ENCODE data around the gene ZNF217.
"Not testable (repeated sequence)": the region's sequence is repeated elsewhere in the genome, so short reads cannot be mapped to it uniquely, and the experiment has no call there.

The ZNF217 gene

GRCh38 chr20:53622247-53623133, 28.9 kb upstream of the ZNF217 start:
- no peak for DNase-seq (ENCODE audit: low read depth in 4 of 4, low spot score in 1 of 4)

GRCh38 chr20:53621482-53622246, 28.0 kb upstream of the ZNF217 start:
- no peak for DNase-seq (ENCODE audit: low read depth in 4 of 4, low spot score in 1 of 4)

GRCh38 chr20:53618490-53619000, 24.9 kb upstream of the ZNF217 start:
- not testable (repeated sequence) for DNase-seq (ENCODE audit: low read depth in 4 of 4, low spot score in 1 of 4)

- no peak for DNase-seq (ENCODE audit: low read depth in 4 of 4, low spot score in 1 of 4)
These were observed 24.3 kb upstream of the ZNF217 start for GRCh38 chr20:53617791-53618489.

GRCh38 chr20:53616489-53616888, 22.9 kb upstream of the ZNF217 start:
- DNase-seq (ENCODE audit: low read depth in 4 of 4, low spot score in 1 of 4) = not testable (repeated sequence)

- DNase-seq (ENCODE audit: low read depth in 4 of 4, low spot score in 1 of 4) = no peak
These were observed 20.1 kb upstream of the ZNF217 start for GRCh38 chr20:53613748-53614147.

GRCh38 chr20:53612289-53612688, 18.6 kb upstream of the ZNF217 start:
- not testable (repeated sequence) for DNase-seq (ENCODE audit: low read depth in 4 of 4, low spot score in 1 of 4)

GRCh38 chr20:53611449-53611894, 17.8 kb upstream of the ZNF217 start:
- no peak for DNase-seq (ENCODE audit: low read depth in 4 of 4, low spot score in 1 of 4)

- peak in 3 of 4 experiments; percentile 32 to 57 (median 46) for DNase-seq (ENCODE audit: low read depth in 4 of 4, low spot score in 1 of 4)
These were observed 16.1 kb upstream of the ZNF217 start for GRCh38 chr20:53609491-53610445.

- no peak for DNase-seq (ENCODE audit: low read depth in 4 of 4, low spot score in 1 of 4)
These were observed 15.1 kb upstream of the ZNF217 start for GRCh38 chr20:53608456-53609452.

GRCh38 chr20:53608071-53608455, 14.4 kb upstream of the ZNF217 start:
- no peak for DNase-seq (ENCODE audit: low read depth in 4 of 4, low spot score in 1 of 4)

GRCh38 chr20:53606364-53606985, 12.8 kb upstream of the ZNF217 start:
- DNase-seq (ENCODE audit: low read depth in 4 of 4, low spot score in 1 of 4) = no peak

- not testable (repeated sequence) for DNase-seq (ENCODE audit: low read depth in 4 of 4, low spot score in 1 of 4)
These were observed 11.8 kb upstream of the ZNF217 start for GRCh38 chr20:53605401-53605800.

GRCh38 chr20:53604846-53605245, 11.2 kb upstream of the ZNF217 start:
- not testable (repeated sequence) for DNase-seq (ENCODE audit: low read depth in 4 of 4, low spot score in 1 of 4)

- no peak for DNase-seq (ENCODE audit: low read depth in 4 of 4, low spot score in 1 of 4)
These were observed 9.0 kb upstream of the ZNF217 start for GRCh38 chr20:53602661-53603060.

GRCh38 chr20:53599910-53600632, 6.4 kb upstream of the ZNF217 start:
- DNase-seq (ENCODE audit: low read depth in 4 of 4, low spot score in 1 of 4) = no peak

GRCh38 chr20:53599378-53599777, 5.7 kb upstream of the ZNF217 start:
- DNase-seq (ENCODE audit: low read depth in 4 of 4, low spot score in 1 of 4) = no peak

- DNase-seq (ENCODE audit: low read depth in 4 of 4, low spot score in 1 of 4) = no peak
These were observed 5.4 kb upstream of the ZNF217 start for GRCh38 chr20:53599044-53599362.

Measured in stimulated activated CD4-positive, alpha-beta T cell treated with anti-CD3 and anti-CD28 coated beads, Interleukin-1b, Interleukin-23, amount 100 ng/mL, for 24 hours (primary cell).